NCI-H2107 (cell line): ENCODE results near the gene RREB1.

Source experiments
- DNase-seq: peaks from one replicate; lab custom pipeline; 2025; lab: John Stamatoyannopoulos, UW

RREB1 gene

DNA sequence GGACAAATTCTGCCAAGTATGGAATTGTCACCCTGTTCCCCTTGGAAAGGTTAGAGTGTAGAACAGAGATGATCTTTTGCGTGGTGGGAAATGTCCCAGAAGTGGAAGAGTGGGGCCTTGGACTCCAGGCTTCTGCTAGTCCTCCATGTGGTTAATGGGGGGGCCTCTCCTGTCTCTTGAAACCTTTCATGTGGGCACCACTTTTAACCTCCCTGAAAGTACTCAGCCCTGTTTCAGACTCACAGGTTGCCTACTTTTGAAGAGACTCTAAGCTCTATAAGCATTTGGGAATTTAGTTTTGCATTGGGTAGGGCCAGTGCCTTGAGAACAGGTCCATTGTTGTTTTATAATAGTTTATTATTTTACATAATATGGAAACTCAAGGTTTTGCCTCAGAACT lies 17.5 kb downstream of the RREB1 start:
- no peak for DNase-seq

DNA sequence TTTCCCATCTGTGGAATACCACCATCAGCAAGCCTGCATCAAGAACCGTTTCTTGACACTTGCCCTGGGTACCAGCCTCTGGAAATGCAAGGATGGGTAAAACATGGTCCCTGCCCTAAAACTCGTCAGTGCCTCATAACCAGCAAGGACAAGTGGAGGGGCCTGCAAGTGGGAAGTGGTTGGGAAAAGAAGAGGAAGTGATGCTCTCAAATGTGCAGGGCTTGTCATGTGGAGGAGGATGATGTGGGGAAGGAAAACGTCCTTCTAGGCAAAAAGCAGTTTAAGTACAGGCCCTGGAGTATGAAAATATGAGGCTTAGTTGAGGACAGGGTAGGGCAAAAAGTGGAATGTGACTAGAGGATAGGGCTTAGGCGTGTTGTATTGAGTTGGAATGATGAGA lies 19.0 kb downstream of the RREB1 start:
- DNase-seq = no peak

DNA sequence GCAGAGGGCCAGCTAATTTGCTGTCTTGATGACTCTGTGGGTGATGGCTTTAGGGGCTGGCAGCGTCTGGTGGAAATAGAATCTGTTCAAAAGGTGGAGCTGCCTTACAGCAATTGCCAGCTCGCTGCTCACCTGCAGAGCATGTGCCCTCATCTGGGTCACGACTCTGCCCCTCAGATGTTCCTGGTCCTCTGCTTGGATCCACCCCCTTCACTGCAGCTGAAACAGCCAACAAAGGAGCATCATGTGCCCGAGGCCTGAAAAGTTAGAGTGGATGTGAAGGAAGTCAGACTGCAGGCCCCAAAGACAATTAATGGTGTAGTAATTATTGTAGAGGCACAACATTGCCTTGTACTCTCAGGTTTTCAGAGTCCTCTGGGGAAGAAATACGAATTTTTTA lies 19.9 kb downstream of the RREB1 start:
- no peak for DNase-seq

DNA sequence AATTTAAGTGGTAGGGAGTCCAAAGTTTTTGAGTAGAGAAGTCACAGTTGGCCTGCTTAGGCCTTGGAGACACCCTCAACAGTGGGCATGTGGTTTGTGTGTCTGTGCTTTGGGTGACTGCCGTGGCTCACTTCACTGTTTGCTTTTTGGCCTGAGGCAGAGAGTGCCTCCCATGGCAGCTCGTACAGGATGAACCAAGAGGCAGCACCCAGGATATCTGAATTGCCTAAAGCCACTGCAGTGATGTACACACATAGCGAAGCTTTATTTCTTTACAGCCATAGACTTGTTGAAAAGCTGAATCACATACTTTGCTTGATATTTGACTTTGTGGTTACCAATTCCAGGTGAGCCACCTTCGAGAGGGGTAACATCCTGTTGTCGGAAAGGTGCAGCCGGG lies 21.6 kb downstream of the RREB1 start:
- no peak for DNase-seq

DNA sequence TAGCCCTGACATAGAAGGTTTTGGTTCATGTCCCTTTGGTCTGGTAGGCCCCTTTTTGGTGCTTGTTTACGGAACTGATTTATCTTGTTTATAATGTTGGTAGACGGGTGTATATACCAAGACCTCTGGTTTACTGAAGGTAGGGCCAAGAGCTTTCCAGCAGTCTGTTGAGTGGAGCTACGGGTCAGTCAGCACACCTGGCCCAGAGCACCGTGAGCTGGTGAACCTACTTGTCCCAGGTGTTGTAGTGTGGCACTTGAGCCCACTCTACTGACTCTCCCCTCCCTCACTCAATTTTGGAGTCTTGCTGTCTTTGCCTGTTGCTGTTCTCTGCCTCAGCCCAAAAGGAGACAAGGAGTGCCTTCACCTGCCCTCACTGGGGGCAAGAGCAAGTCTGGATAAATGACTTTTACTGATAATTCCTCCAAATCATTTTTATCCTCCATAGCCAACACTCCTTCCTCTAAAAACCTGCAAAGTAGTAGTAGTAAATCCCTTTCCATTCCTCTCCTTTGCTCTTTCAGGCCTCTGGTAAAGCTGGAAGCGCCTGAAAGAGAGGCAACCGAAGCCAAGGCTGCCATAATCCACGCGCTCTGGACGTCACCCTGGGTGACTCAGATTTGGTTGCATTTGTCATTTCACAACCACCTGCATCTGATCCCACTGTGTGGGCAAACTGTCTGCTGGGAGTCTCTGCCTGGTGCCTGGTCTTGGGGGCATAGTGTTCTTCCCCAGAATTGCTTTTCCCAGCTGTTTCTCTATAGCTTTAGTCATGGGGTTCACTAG lies 22.2 kb downstream of the RREB1 start:
- DNase-seq = no peak

DNA sequence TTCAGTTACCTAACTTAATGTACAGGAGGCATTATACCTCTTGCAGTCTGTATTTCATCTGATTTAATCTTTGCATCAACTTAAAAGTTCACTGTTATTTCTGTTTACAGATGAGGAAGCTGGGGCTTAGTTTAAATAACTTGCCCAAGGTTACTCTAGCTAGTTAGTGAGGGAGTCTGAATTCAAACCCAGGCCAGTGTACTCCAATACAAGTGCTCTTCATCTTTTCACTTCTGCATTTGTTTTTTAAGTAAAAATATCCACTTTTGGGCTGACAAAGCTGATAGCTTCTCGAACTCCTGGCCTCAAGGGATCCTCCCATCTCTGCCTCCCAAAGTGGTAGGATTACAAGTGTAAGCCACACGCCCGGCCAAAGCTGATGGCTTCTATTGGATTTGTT lies 23.6 kb downstream of the RREB1 start:
- DNase-seq = no peak

DNA sequence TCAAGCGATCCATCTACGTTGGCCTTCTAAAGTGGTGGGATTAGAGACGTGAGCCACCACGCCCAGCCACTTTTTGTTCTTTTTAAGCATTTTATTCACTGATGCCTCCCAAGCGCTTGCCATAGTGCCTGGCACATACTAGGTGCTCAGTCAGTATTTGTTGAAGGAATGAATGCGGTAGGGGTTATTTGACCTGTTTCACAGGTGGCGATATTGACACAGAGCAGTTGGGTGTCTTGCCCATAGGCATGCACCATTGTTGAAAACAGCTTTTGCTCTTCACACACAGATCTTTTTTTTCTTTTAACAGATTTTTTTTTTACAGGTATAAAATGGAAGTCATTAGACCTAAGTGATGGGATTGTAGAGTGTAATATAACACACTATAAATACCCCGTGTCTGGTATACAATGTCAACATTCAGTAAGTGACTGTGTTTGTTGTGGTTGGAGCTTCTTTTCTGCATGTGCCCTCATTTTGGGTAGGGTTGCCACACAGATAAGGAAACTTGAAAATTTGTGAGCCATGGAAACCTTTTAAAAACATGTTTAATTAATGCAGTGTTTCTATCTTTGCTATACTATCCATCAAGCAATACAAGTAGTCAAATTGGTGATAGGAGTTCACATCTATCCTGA lies 24.8 kb downstream of the RREB1 start:
- DNase-seq = no peak

DNA sequence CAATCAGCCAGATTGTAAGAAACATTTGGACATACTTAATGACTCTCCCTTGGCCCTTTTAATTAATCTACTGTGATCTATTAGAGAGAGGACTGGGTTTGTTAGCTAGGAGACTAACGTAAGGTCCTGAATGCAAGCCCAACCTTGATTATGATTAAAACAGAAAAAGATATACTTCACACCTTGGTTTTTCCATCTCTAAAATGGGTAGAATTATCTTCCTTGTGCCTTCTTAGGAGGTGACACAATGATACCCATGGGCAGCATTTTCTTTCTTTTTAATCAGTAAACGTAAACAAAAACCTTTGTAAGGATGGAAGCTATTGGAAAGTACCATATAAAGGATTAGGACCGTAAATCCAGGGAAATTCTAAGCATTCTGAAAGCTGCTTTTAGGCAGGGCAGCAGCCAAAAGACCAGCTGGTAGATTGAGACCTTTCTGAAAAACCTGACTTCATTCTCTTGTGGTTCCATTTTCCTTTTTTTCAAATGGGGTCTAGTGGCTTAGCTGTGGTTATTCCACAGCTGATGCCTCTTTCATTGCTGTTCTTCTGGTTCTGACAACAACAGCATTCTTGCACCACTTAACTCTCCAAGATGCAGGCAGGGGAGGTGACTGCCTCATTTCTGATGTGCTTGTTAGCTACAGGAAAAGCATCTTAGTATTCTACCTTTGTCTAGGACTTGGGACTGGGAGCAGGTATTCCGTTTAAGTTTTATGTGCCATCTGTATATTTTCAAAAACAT lies 27.4 kb downstream of the RREB1 start:
- no peak for DNase-seq

DNA sequence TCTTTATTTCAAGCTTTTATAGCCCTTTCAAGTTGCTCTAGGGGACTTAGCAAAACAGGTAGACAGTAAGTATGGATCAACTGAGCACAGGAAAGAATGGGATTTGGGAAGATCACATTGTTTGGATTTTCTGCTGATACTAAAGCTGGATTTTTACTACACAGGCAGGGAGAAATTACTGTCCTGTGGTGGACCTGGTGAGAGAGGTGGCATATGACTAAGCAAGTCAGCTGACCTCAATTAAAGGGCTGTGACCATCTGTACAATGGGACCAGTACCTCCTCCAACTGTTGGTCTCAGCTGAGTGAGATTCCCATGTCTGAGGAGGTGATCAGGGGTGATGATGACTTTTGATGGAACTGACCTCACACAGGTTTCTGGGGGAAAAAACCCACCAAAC lies 28.0 kb downstream of the RREB1 start:
- no peak for DNase-seq

DNA sequence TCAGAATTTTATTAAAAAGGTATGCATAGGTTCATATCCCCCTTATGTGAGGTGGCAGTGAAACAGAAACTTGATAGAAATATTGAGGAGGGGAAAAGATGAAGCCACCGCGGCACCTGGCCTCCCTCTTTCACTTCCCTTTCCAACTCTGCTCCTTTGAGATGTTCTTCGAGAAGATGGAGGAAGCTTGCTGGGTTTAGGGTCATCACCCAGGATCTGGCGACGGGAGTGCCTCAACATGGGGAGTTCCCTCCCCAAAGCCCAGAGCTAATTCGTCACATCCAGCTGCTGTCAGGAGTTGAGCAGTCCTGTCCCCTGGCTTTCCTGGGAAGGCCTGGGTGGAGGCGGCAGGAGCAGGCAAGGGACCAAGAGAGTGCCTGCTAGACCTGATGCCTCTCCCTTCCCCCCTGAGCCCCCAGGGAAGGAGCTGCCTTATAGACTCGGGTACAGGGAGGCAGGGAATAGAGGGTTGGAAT lies 29.1 kb downstream of the RREB1 start:
- DNase-seq = no peak

DNA sequence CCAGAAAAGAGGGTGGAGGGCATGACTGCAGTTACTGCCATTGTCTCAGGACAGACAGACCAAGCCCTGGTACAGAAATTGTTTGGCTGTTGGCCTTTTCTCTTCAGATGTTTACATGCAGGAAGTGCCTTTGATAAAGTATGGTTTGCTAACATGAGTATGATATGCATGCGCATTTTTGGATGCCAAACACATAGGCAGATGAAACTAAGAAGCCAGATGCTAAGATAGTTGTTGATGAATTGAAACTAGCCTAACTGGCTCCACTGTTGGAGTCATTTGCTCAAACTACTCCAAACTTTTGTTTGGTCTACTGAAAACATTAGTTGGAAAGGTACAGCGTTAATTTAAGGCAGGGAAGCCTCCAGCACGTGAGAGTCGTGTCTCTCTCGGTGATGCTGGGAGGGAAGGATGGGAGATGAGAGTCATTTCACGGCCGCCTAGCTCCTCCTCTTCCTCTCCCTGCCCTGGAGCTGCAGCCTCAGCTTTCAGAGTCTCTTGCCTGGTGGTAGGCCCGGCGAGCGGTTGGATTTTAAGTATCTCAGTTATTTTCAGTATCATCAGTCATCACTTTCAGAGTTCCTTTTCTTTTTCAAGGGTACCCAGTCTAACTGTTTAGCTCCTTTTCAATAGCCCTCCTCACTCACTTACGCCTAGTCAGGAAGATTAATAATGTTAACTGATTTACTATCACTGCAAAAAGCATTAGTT lies 29.7 kb downstream of the RREB1 start:
- DNase-seq = no peak

DNA sequence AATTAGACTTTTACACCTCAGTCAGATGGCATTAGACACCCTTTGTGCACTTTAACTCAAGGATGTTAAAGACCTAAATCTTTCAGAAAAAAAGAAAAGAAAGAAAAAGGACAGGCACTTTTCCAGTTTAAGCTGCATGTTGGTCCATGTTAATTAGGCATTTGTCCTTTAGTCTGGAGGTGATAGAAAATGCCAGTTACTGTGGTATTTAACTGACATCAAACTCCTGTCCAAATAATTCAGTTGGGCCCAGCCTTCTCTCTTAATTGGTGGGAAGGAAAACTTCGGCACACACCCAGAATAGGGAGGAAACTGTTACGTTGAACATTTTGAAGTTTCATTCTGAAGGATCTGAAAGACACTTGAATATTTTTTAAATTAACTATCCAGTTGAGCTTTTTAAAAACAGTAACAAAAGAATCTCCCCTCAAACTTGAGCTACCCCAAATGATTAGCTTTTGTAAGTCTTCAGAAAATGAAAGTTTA lies 30.3 kb downstream of the RREB1 start:
- no peak for DNase-seq

DNA sequence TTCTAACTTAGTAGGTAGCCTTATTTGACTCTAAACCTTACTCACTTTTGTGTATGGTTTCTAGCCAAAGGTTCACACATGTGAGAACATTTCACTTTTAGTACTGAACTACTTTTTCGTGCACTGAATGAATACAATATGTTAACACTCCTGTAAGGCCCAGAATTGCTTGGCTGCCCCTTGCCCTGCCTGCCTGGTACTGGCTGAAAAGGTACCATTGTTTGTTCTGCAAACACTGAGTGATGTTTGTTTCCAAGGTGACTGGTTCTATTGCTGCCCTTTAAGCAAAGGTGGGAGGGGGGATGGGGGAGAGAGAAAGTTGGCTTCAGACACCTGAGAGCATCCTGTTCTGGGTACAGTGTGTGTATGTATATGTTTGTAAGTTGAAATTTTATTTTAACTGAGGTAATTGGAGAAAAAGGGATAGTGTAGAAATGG lies 31.2 kb downstream of the RREB1 start:
- no peak for DNase-seq

DNA sequence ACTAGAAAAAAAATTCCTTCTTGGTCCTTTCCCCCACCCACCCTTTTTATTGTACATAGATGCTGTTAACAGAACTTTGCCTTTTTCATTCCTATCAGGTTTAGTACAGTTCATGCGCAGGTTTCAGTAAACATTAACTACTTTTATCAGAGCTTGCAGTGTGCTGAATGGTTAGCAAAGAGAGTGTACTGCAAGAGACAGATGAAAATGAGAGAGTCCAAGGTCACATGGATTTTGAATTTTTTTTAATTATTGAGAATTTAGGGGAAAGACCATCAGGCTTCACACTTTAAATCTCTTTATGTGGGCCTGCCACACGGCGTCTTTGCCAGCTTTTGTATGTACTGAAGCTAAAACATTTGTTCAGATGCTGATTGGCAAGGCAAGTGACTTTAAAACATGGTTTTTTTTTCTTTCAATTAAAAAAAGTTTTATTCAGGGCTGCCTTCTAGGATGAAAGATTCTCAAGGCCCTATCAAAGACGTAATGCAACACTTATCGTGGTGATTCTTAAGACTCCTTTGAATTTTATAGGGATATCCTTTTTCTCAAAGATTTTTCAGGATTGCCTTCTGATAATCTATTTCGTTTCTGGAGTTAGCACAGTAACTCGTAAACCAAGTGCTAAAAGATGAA lies 32.2 kb downstream of the RREB1 start:
- no peak for DNase-seq

DNA sequence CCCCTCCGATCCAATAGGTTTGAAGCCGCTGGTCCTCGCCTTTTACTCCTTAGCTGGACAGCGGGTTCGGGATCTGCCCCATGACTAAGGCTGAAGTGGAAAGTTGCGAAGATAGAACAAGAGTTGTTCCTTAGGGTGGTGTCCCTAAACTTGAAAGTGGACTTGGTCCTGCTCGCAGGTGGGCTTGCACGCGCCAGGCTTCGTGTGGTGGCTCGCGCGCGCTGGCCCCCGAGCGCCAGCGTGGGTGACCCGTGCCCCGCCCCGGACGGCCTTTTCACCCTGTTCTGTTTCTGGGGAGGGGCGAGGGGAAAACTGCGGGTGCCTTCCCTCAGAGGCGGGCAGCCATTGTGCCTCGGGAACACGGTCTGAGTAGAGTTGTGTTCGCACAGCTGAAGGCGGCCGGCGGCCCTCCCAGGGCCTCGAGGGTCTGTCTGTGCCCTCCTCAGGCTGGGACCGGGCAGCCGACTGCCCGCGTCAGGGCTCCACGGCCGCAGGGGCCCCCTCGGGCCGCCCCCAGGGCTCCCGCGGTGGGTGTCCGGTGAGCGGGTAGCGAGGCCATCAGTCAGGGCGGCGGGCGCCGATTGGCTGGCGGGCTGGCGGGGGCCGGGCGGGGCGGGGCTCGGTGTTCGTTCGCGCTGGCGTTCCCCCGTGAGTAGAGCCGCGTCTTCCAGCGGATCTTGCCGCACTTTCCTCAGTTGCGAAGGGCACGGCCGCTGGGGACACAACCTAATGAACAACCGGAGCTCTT lies 33.0 kb downstream of the RREB1 start:
- peak; percentile 29 for DNase-seq

DNA sequence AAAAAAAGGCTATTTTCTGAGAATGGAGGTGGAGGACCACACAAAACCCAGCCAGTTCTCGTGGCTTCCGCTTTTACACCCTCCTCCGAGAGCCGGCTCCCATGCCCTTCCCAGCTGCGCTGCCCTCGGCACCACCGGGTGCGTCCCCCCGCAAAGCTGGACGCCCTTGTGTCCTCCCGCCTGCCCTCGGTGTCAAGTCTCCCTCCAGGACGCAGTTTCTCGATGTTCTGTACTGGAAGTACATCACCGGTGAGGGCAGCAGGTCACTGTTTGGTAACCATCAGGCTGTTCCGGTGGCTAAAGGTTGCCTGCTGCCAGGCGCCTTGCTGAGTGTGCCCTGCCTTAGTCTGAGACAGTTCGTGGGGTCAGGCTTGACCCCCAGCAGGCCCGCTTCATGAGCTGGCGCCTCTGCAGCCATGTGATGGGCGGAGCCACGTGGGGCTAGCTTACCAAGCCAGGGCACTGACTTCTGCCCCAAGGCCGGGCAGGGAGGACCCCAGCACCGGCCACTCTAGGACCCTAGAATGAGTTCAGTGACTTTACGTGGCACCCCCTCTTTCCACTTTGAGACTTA lies 34.6 kb downstream of the RREB1 start:
- no peak for DNase-seq

DNA sequence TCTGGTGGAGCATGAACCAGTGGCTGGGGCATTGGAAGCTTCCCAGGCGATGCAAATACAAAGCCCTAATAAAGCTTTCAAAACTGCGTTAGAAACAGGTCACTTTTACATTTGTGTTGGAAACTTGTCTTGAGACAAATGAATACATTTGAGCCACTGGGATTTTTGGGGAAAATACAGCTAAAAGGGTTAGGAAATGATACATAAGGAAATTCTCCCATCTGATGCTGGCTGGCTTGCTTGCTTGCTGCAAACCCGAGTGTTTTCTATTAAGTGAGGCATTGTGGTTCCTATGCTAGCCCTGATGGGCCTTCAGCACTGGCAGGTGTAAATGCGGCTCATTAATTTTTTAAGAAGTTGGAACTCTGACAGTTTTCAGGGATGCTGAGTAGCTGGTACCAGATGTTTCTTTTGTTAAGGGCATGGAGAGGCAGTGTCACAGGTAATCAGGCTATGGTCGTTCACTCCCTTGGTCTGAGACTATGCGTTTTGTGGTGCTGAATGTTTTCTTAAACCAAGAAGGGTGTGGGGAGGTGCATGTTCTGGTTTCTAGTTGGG lies 35.2 kb downstream of the RREB1 start:
- peak; percentile 83 for DNase-seq

DNA sequence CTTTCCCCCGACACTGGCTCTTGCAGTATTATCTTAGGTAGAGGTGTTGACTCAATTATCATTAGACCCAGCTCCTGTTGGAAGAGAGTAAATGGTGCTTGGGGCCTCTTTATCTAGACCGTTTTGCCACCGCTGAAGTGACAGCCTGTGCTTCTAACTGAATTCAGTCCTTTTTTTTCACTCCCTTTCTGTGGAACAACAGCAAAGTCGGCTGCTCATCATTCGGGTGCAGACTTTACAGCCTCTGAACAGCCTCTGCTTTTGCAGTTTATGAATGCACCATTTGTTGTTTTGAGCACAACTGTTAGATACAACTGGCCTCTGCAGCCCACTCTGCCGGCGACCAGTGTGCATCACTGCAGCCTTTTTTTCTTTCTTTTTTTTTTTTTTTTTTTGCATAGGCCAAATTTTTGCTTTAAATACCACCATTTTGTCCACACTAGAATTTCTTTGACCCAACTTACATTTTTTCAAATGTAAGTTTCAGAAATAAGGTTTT lies 35.8 kb downstream of the RREB1 start:
- DNase-seq = no peak

DNA sequence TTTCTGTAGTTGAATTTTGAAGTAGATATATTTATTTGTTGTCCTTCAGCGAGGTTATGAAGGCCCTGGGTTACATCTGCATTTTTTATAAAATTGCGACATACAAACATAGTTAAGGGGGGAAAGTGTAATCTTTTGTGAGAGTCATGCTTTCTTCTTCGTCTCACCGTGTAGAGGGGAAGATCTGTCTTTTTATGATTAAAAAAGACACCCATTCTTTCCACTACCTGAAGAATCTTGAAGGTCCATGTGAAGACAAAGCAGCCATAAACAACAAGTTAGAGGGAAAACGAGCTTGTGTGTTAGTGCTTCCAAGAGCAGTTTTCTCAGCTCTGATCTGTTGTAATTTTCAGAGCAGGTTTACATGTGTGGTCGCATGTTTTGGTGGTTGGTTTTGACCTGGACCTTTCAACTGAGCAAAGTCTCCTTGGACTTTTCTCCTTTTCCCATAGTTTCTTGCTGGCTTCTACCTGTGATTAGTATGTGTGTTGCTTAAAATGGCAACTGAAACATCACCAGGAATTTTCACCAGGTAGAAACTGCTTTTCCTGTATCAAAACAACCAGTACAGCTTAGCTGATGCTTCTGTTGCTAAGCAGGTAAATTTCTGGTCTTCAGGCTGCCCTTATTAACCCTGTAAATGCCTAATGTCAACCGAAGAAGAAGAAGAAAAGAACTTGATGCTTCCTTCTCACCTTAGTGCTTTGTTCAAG lies 37.3 kb downstream of the RREB1 start:
- no peak for DNase-seq

DNA sequence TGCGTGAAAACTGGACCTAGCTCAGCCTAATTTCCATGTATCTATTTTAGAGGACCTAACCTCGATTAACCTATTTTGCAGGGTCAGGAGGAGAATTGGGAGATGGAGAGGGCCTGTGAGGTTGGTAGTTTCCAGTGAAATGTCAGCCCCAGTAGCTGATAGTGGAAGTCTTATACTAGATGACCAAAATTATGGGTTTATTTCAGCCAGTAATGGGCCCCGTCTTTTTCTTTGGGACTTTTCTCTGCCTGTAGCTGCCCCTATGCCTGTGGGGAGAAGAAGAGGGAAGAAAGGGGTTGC lies 37.8 kb downstream of the RREB1 start:
- DNase-seq = no peak
